Chondrocyte (in vitro differentiated cells): ENCODE data around the gene NR2F1-AS1. TPM values are rescaled to one million over a fixed set of nuclear protein-coding genes. Genes with fewer than 3 reads are reported as not detected.
"Not testable (repeated sequence)": the region's sequence is repeated elsewhere in the genome, so short reads cannot be mapped to it uniquely, and the experiment has no call there.

Source experiments
- DNase-seq: peaks from one replicate; pipeline ENCODE4 v3.0.0; 2021; ENCODE audit warnings: mixed read lengths, low spot score
- H3K27ac Mint-ChIP-seq: one replicate; pipeline ENCODE4 v1.8.0; 2021; ENCODE audit warnings: mild to moderate bottlenecking, moderate library complexity, mixed read lengths; ENCODE audit not compliant: unreplicated experiment
- H3K27me3 Mint-ChIP-seq: 2 replicates; pipeline ENCODE4 v1.8.0; 2021; ENCODE audit warnings: low read depth, mixed read lengths
- H3K36me3 Mint-ChIP-seq: 2 replicates; pipeline ENCODE4 v1.8.0; 2021; ENCODE audit warnings: low read depth, mixed read lengths
- H3K4me1 Mint-ChIP-seq: 2 replicates; pipeline ENCODE4 v1.8.0; 2021; ENCODE audit warnings: low read depth, mild to moderate bottlenecking, mixed read lengths
- H3K4me3 Mint-ChIP-seq: one replicate; pipeline ENCODE4 v1.8.0; 2021; ENCODE audit warnings: mild to moderate bottlenecking, moderate library complexity, mixed read lengths; ENCODE audit not compliant: unreplicated experiment
- H3K9me3 Mint-ChIP-seq: 2 replicates; pipeline ENCODE4 v1.8.0; 2021; ENCODE audit warnings: low read depth, mixed read lengths
- total RNA-seq: library from RNA; stranded (reverse); gene quantifications from 3 replicates; pipeline ENCODE4 v1.2.1, GENCODE V29; 2021
- TF ChIP-seq, protein P1 (sequence below): fragments of 200-600 bp; sonication (generic); IDR thresholded peaks from 2 replicates; pipeline ENCODE4 v1.5.0; 2021; ENCODE audit warnings: antibody characterized with exemption, mild to moderate bottlenecking, moderate library complexity

The NR2F1-AS1 gene
- total RNA-seq, 1 donor from 2014 or later, result 16.2 TPM

- Mint-ChIP-seq H3K27me3 (no peaks in the 10 kb centered on the region), H3K9me3 (no peaks in the 10 kb centered on the region), H3K36me3 (peaks cover 2% of the 10 kb centered on the region), H3K27ac (no peak overlapping the region), H3K4me1 (peaks cover 28% of the 10 kb centered on the region), H3K4me3 (no peak overlapping the region)
- no peak for DNase-seq
- TF ChIP-seq, protein P1, sequence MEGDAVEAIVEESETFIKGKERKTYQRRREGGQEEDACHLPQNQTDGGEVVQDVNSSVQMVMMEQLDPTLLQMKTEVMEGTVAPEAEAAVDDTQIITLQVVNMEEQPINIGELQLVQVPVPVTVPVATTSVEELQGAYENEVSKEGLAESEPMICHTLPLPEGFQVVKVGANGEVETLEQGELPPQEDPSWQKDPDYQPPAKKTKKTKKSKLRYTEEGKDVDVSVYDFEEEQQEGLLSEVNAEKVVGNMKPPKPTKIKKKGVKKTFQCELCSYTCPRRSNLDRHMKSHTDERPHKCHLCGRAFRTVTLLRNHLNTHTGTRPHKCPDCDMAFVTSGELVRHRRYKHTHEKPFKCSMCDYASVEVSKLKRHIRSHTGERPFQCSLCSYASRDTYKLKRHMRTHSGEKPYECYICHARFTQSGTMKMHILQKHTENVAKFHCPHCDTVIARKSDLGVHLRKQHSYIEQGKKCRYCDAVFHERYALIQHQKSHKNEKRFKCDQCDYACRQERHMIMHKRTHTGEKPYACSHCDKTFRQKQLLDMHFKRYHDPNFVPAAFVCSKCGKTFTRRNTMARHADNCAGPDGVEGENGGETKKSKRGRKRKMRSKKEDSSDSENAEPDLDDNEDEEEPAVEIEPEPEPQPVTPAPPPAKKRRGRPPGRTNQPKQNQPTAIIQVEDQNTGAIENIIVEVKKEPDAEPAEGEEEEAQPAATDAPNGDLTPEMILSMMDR, result no peak
These were observed 11.5 kb downstream of the NR2F1-AS1 start for GRCh38 chr5:93569300-93570160.

DNA sequence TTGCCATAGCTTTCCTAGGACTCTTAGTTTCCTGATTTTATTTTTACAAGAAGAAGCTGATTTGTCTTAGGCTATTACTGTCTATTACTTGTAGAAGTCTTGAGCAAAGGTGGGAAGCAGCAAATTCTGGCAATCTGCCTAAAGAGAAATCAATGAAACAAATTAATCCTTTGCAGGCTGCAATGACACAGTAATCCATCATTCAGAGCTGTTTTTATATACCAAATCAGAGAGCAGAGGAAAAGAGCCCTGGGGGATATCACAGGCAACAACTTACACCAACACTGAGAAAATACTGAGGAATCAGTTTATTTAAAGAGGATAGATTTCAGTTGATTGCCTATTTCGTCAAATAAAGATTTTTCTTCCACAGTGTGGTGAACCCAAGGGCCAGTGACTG, 13.6 kb downstream of the NR2F1-AS1 start:
- Mint-ChIP-seq H3K9me3 (no peaks in the 10 kb centered on the region), H3K36me3 (peaks cover 4% of the 10 kb centered on the region), H3K27ac (no peak overlapping the region), H3K4me3 (no peak overlapping the region), H3K4me1 (peaks cover 20% of the 10 kb centered on the region), H3K27me3 (no peaks in the 10 kb centered on the region)
- no peak for DNase-seq
- TF ChIP-seq, protein P1, result no peak

GRCh38 chr5:93566091-93566490, 14.9 kb downstream of the NR2F1-AS1 start:
- H3K27me3 Mint-ChIP-seq, result no peaks in the 10 kb centered on the region
- no peak overlapping the region for H3K4me3 Mint-ChIP-seq
- DNase-seq, result no peak
- peaks cover 20% of the 10 kb centered on the region for H3K4me1 Mint-ChIP-seq
- TF ChIP-seq, protein P1, result no peak
- no peak overlapping the region for H3K27ac Mint-ChIP-seq
- H3K36me3 Mint-ChIP-seq, result peaks cover 4% of the 10 kb centered on the region
- H3K9me3 Mint-ChIP-seq, result no peaks in the 10 kb centered on the region

- Mint-ChIP-seq H3K4me1 (peaks cover 8% of the 10 kb centered on the region), H3K4me3 (no peak overlapping the region), H3K27ac (no peak overlapping the region), H3K36me3 (peaks cover 12% of the 10 kb centered on the region), H3K27me3 (no peaks in the 10 kb centered on the region), H3K9me3 (no peaks in the 10 kb centered on the region)
- TF ChIP-seq, protein P1, result no peak
- no peak for DNase-seq
These were observed 23.9 kb downstream of the NR2F1-AS1 start for GRCh38 chr5:93557021-93557604.

- H3K4me1 Mint-ChIP-seq, H3K27me3 Mint-ChIP-seq, DNase-seq, H3K27ac Mint-ChIP-seq, H3K4me3 Mint-ChIP-seq, H3K9me3 Mint-ChIP-seq: not testable (repeated sequence)
- H3K36me3 Mint-ChIP-seq, result peaks cover 16% of the 10 kb centered on the region
These were observed 31.4 kb downstream of the NR2F1-AS1 start for GRCh38 chr5:93549594-93549993.
